A549 (cell line): ENCODE measurements around the gene CEBPE.

ENCODE experiments used
- BCL3 ChIP-seq: fragments of >200 bp; sonication (Bioruptor Twin); formaldehyde crosslinking; IDR thresholded peaks from 3 replicates; pipeline ENCODE4 v1.6.1; 2016
- CTCF ChIP-seq: fragments of >200 bp; sonication (Bioruptor Twin); formaldehyde crosslinking; IDR thresholded peaks from 3 replicates; pipeline ENCODE4 v1.5.1; 2016
- EP300 ChIP-seq, 2 experiments: fragments of >200 bp; sonication (Bioruptor Twin); formaldehyde crosslinking; IDR thresholded peaks; 2 replicates in 1 of 2; 3 replicates in 1 of 2; pipeline ENCODE4 v1.6.1; 2016 to 2017
- JUN ChIP-seq, 2 experiments: fragments of >200 bp; sonication (Bioruptor Twin); formaldehyde crosslinking; IDR thresholded peaks; 2 replicates in 1 of 2; 3 replicates in 1 of 2; pipeline ENCODE4 v1.6.1; 2016 to 2017
- KDM1A ChIP-seq: fragments of 200-600 bp; sonication (generic); IDR thresholded peaks from 2 replicates; pipeline ENCODE4 v1.6.1; 2016; ENCODE audit warnings: low read depth, mild to moderate bottlenecking
- MAZ ChIP-seq: fragments of 150-350 bp; IDR thresholded peaks from 2 replicates; pipeline ENCODE4 v1.6.1; 2014; ENCODE audit warnings: antibody characterized with exemption, low read depth, low read length, borderline replicate concordance
- POLR2A ChIP-seq: IDR thresholded peaks from 2 replicates; pipeline ENCODE4 v1.6.1; 2012; ENCODE audit warnings: mild to moderate bottlenecking, low read length
- RAD21 ChIP-seq, 2 experiments: fragments of >200 bp in 1 of 2; sonication (Bioruptor Twin) in 1 of 2; formaldehyde crosslinking in 1 of 2; IDR thresholded peaks in 1 of 2; conservative IDR thresholded peaks in 1 of 2; 2 replicates in 1 of 2; 3 replicates in 1 of 2; pipeline ENCODE4 v1.6.1; 2012 to 2018; ENCODE audit warnings: inconsistent platforms in 1 of 2
- REST ChIP-seq: fragments of 200-600 bp; sonication (generic); IDR thresholded peaks from 2 replicates; pipeline ENCODE4 v1.6.1; 2016; ENCODE audit warnings: antibody characterized with exemption, mild to moderate bottlenecking, moderate library complexity
- SMC3 ChIP-seq: fragments of >200 bp; sonication (Bioruptor Twin); formaldehyde crosslinking; IDR thresholded peaks from 3 replicates; pipeline ENCODE4 v1.6.1; 2018; ENCODE audit warnings: inconsistent platforms
- SREBF2 ChIP-seq: fragments of 450-650 bp; IDR thresholded peaks from 2 replicates; pipeline ENCODE4 v1.6.1; 2014; ENCODE audit warnings: mild to moderate bottlenecking, moderate library complexity
- USF2 ChIP-seq: fragments of 450-650 bp; IDR thresholded peaks from 2 replicates; pipeline ENCODE4 v1.6.1; 2014; ENCODE audit warnings: antibody characterized with exemption

- TF ChIP-seq SREBF2 (no peak), CTCF (no peak), MAZ (no peak), EP300 (IDR thresholded peaks at IDR 0.05) (no peak), BCL3 (no peak), KDM1A (no peak), RAD21 (conservative IDR thresholded peaks at IDR 0.05 in 1 of 2, IDR thresholded peaks at IDR 0.05 in 1 of 2) (no peak), REST (no peak), POLR2A (no peak), JUN (IDR thresholded peaks at IDR 0.05) (no peak), SMC3 (no peak), USF2 (no peak)
These were observed 44.1 kb downstream of the CEBPE start for GRCh38 chr14:23074906-23075305.
